Nephron (organoid): ENCODE data around the gene SLC49A3.
A peak's percentile ranks its signal among the peaks of the same experiment; 100 is the strongest.
"Not testable (repeated sequence)": the region's sequence is repeated elsewhere in the genome, so short reads cannot be mapped to it uniquely, and the experiment has no call there.

Experiments
- H3K27ac Mint-ChIP-seq, 3 experiments: 2 replicates each; pipeline ENCODE4 v1.8.0; 2020; ENCODE audit warnings: mixed read lengths in 3 of 3, mild to moderate bottlenecking in 2 of 3, moderate library complexity in 1 of 3
- H3K27me3 Mint-ChIP-seq: 2 replicates; pipeline ENCODE4 v1.8.0; 2021; ENCODE audit warnings: low read depth, mild to moderate bottlenecking, moderate library complexity, mixed read lengths
- H3K36me3 Mint-ChIP-seq: 2 replicates; pipeline ENCODE4 v1.8.0; 2020; ENCODE audit warnings: low read depth, mixed read lengths
- H3K4me1 Mint-ChIP-seq: 2 replicates; pipeline ENCODE4 v1.8.0; 2020; ENCODE audit warnings: mixed read lengths
- H3K4me3 Mint-ChIP-seq, 3 experiments: 2 replicates each; pipeline ENCODE4 v1.8.0; 2020; ENCODE audit warnings: mild to moderate bottlenecking in 3 of 3, mixed read lengths in 3 of 3, moderate library complexity in 2 of 3
- H3K9me3 Mint-ChIP-seq: 2 replicates; pipeline ENCODE4 v1.8.0; 2020; ENCODE audit warnings: mixed read lengths
- CTCF ChIP-seq, 3 experiments: fragments of 200-600 bp; sonication (generic); IDR thresholded peaks; one replicate each; pipeline ENCODE4 v1.5.0; 2021; ENCODE audit warnings: antibody characterized with exemption in 3 of 3; ENCODE audit not compliant: unreplicated experiment in 3 of 3

Gene SLC49A3

GRCh38 chr4:732911-733630 lies 44.1 kb upstream of the SLC49A3 start:
- no peak for TF ChIP-seq CTCF (IDR thresholded peaks at IDR 0.05; ENCODE audit: unreplicated experiment in 3 of 3)
- Mint-ChIP-seq H3K27me3 (no peaks in the 10 kb centered on the region), H3K9me3 (no peaks in the 10 kb centered on the region), H3K36me3 (peaks cover 52% of the 10 kb centered on the region), H3K4me3 (no peak overlapping the region), H3K27ac (no peak overlapping the region), H3K4me1 (peaks cover 14% of the 10 kb centered on the region)

- Mint-ChIP-seq H3K9me3 (no peaks in the 10 kb centered on the region), H3K36me3 (peaks cover 52% of the 10 kb centered on the region), H3K4me3 (no peak overlapping the region), H3K27me3 (no peaks in the 10 kb centered on the region), H3K4me1 (peaks cover 20% of the 10 kb centered on the region), H3K27ac (no peak overlapping the region)
- TF ChIP-seq CTCF (IDR thresholded peaks at IDR 0.05; ENCODE audit: unreplicated experiment in 3 of 3) = no peak
These were observed 43.5 kb upstream of the SLC49A3 start for GRCh38 chr4:732486-732885.

- Mint-ChIP-seq H3K4me1 (peaks cover 25% of the 10 kb centered on the region), H3K36me3 (peaks cover 52% of the 10 kb centered on the region)
- H3K27ac Mint-ChIP-seq, H3K9me3 Mint-ChIP-seq, H3K4me3 Mint-ChIP-seq, H3K27me3 Mint-ChIP-seq: not testable (repeated sequence)
These were observed 43.0 kb upstream of the SLC49A3 start for GRCh38 chr4:731954-732353.

- not testable (repeated sequence) for H3K9me3 Mint-ChIP-seq, H3K4me3 Mint-ChIP-seq, H3K27me3 Mint-ChIP-seq
- Mint-ChIP-seq H3K36me3 (peaks cover 57% of the 10 kb centered on the region), H3K4me1 (peaks cover 32% of the 10 kb centered on the region), H3K27ac (peak overlapping the region in 1 of 3 experiments; percentile 51)
These were observed 42.3 kb upstream of the SLC49A3 start for GRCh38 chr4:730946-731904.

GRCh38 chr4:730511-730910 lies 41.6 kb upstream of the SLC49A3 start:
- Mint-ChIP-seq H3K27me3 (no peaks in the 10 kb centered on the region), H3K4me1 (peaks cover 36% of the 10 kb centered on the region), H3K9me3 (no peaks in the 10 kb centered on the region), H3K27ac (peak overlapping the region in 2 of 3 experiments; percentile 40 to 51), H3K36me3 (peaks cover 54% of the 10 kb centered on the region), H3K4me3 (no peak overlapping the region)
- no peak for TF ChIP-seq CTCF (IDR thresholded peaks at IDR 0.05; ENCODE audit: unreplicated experiment in 3 of 3)

- no peak for TF ChIP-seq CTCF (IDR thresholded peaks at IDR 0.05; ENCODE audit: unreplicated experiment in 3 of 3)
- Mint-ChIP-seq H3K27me3 (no peaks in the 10 kb centered on the region), H3K36me3 (peaks cover 50% of the 10 kb centered on the region), H3K9me3 (no peaks in the 10 kb centered on the region), H3K4me1 (peaks cover 40% of the 10 kb centered on the region), H3K27ac (peak overlapping the region; percentile 32 to 89 (median 86)), H3K4me3 (no peak overlapping the region)
These were observed 40.7 kb upstream of the SLC49A3 start for GRCh38 chr4:729336-730315.
